LNCAP (cell line): ENCODE measurements around the gene SFTPD.

Source experiments
- TF ChIP-seq, protein P1 (sequence below): fragments of 450-650 bp; IDR thresholded peaks from 2 replicates; pipeline ENCODE4 v1.5.1; 2017; ENCODE audit warnings: mild to moderate bottlenecking

SFTPD gene

DNA sequence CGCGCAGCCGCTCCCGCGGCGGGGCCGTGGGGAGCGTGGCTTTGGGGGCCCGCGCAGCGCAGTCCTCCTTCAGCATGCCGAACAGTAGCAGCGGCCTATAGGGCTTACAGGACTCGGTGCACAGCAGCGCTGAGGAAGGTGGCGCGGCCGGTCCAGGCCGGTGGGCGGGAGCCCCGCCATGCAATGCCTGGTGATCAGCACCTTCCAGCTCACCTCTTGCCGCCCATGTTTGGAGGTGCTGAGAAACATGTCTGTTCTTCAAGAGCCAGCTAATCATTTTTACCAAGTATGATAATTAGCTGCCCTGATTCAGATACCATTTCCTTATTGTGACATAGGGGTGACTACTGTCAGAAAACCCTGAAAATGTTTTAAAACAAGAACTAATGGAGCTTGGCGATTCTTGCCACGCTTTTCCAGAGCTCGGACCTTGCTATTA, 33.5 kb upstream of the SFTPD start:
- TF ChIP-seq, protein P1, sequence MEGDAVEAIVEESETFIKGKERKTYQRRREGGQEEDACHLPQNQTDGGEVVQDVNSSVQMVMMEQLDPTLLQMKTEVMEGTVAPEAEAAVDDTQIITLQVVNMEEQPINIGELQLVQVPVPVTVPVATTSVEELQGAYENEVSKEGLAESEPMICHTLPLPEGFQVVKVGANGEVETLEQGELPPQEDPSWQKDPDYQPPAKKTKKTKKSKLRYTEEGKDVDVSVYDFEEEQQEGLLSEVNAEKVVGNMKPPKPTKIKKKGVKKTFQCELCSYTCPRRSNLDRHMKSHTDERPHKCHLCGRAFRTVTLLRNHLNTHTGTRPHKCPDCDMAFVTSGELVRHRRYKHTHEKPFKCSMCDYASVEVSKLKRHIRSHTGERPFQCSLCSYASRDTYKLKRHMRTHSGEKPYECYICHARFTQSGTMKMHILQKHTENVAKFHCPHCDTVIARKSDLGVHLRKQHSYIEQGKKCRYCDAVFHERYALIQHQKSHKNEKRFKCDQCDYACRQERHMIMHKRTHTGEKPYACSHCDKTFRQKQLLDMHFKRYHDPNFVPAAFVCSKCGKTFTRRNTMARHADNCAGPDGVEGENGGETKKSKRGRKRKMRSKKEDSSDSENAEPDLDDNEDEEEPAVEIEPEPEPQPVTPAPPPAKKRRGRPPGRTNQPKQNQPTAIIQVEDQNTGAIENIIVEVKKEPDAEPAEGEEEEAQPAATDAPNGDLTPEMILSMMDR = no peak

DNA sequence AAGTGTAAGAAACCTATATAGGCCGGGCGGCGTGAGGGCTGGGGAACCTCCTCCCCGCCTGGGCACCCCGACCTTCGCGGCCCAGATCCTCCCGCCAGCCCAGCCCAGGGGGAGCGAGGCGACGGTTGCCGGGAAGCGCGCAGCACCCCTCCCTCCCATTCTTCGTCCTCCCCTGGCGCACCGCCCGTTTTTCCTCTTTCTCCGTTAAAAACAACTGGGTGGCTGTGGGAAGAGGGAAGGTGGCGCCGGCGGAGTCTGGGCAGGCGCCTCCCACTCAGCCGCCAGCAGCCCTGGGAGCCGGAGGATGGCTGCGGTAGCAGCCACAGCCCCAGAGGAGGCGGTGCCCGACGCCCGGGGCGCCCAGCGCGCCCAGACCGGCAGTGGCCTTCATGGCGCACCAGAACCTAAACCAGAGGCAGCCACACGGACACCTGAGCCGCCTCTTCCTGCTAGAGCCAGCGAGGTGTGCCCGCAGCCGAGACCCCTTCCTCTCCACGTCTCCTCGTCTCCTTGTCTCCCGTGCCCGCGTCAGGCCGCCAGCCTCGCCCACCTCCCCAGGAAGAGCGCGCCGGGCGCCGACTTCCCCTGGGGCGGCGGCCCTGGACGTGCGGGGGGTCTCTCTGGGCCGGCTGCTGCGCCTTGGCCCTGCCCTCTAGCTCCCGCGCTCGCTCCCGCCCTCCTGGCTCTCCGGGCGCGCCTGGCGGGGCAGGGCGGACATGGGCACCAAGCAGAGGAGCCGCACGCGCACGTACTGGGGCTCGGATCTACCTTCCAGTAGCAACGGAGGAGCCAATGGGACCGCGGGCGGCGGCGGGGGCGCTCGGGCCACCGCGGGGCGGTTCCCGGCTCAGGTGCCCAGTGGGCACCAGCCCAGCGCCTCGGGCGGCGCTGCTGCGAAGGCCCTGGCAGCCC, 32.8 kb upstream of the SFTPD start:
- TF ChIP-seq, protein P1 = no peak

DNA sequence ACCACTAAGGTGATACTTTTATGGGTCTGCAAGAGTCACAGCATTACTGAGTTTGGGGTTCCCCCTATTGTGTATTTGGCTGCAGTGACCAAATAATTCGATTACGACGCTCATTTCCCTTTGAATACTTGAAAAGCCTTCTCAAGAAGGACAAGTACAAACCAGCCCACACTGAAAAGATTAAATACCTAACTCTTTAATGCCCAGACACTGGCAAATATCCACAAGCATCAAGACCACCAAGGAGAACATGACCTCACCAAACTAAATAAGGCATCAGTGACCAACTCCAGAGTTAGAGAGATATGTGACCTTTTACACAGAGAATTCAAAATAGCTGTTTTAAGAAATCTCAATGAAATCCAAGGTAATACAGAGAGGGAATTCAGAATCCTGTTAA, 31.8 kb upstream of the SFTPD start:
- TF ChIP-seq, protein P1 = no peak

DNA sequence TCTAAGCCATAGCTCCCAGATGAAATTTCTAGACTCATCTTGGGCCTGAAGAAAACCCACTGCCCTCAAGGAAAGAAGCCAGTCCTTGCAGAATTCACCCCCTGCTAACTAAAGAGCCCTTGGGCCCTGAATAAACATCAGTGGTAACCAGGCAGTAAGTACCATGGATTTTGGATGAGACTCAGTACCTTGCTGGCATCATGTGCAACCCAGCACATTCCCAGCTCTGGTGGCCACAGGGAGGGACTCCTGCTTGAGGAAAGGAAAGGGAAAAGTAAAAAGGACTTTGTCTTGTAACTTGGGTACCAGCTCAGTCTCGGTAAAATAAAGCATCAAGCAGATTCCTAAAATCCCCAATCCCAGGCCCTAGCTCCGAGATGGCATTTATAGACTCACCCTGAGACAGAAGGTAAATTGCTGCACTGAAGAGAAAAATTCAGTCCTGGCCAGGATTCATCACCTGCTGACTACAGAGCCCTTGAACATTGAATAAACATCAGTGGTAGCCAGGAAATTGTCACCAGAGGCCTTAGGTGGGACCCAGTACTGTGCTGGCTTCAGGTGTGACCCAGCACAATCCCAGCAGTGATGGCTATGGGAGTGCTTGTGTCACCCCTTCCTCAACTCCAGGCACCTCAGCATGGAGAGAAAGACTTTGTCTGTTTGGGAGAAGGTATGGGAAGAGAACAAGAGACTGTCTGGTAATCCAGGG, 31.2 kb upstream of the SFTPD start:
- TF ChIP-seq, protein P1 = no peak

DNA sequence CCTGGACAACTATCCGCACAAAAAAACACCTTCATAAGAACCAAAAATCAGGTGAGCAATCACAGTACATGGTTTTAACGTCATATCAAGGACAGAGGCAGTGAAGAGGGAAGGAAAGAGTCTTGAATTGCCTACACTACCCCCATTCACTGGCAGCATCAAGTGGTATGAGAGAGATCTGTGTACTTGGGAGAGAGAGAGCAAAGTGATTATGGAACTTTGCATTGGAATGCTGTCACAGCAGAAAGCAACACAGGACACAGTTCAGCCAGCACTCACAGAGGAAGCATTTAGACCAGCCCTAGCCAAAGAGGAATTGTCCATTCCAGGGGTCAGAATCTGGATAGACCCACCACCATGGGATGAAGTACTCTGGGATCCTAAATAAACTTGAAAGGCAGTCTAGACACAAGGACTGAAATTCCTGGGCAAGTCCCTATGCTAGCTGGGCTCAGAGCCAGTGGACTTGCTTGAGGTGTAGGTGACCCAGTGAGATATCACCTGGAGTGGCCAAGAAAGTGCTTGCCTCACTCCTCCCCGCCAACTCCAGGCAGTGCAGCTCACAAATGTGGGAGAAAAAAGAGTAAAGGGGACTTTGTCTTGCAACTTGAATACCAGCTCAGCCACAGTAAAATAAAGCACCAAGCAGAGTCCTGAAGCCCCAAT, 30.5 kb upstream of the SFTPD start:
- TF ChIP-seq, protein P1 = no peak

DNA sequence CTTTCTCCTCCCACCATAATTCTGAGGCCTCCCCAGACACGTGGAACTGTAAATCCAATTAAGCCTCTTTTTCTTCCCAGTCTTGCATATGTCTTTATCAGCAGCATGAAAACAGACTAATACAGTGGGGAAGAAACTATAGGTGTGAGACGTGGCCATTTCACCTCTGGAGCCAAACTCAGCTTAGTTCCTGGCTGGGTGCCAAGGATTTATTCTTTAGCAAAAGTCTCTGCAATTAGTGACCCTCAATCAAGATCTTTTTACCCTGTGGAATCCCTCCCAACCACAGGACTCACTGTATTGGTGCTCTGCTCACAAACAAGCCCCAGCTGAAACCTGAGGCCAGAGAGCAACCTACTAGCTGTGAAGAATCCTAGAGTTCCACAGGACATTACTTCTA, 28.1 kb upstream of the SFTPD start:
- TF ChIP-seq, protein P1 = no peak

DNA sequence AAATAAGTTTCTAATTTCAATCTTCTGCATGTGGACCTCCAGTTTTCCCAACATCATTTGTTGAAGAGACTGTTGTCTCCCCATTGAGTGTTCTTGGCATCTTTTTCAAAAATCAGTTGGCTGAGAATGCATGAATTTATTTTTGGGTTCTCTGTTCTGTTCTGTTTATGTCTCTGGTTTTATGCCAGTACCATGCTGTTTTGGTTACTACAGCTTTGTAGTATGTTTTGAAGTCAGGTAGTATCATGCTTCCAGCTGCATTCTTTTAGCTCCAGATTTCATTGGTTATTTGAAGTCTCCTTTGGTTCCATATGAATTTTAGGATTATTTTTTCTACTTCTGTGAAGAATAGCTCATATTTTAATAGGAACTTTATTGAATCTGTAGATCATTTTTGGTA, 21.2 kb upstream of the SFTPD start:
- TF ChIP-seq, protein P1 = no peak
